ENCODE results near the gene CPNE8.
"Not testable (repeated sequence)": the region's sequence is repeated elsewhere in the genome, so short reads cannot be mapped to it uniquely, and the experiment has no call there.

The CPNE8 gene

DNA sequence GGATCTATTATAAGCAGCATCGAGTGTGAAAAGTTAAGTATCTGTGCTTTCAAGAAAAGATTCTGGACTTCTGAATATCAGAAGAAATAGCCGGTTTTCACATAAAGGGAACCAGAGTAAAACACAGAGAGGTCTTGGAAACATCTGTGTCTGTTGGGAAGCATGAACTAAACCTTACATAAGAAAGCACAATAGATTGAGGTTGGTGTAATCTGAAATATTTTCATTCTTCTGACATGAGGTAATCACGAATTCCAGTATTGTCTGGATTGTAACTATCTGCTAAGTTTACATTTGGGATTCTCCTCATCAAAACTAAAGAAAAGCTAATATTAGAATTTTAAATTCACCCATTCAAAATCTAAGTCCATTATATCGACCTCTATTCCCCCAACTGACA is 161.3 kb downstream of the CPNE8 start:
- no peaks in the 10 kb centered on the region for H3K4me1 ChIP-seq (ENCODE audit: insufficient read depth, low read length, poor library complexity, severe bottlenecking)
- no peaks in the 10 kb centered on the region for H3K9me2 ChIP-seq (replicated peaks; ENCODE audit: low read depth, low read length)
- H3K27me3 ChIP-seq (ENCODE audit: insufficient read depth, low read length, poor library complexity, severe bottlenecking): no peaks in the 10 kb centered on the region
- TF ChIP-seq, protein P1, sequence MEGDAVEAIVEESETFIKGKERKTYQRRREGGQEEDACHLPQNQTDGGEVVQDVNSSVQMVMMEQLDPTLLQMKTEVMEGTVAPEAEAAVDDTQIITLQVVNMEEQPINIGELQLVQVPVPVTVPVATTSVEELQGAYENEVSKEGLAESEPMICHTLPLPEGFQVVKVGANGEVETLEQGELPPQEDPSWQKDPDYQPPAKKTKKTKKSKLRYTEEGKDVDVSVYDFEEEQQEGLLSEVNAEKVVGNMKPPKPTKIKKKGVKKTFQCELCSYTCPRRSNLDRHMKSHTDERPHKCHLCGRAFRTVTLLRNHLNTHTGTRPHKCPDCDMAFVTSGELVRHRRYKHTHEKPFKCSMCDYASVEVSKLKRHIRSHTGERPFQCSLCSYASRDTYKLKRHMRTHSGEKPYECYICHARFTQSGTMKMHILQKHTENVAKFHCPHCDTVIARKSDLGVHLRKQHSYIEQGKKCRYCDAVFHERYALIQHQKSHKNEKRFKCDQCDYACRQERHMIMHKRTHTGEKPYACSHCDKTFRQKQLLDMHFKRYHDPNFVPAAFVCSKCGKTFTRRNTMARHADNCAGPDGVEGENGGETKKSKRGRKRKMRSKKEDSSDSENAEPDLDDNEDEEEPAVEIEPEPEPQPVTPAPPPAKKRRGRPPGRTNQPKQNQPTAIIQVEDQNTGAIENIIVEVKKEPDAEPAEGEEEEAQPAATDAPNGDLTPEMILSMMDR (conservative IDR thresholded peaks at IDR 0.05; ENCODE audit: low read length): no peak
- no peak for TF ChIP-seq EZH2phosphoT487 (IDR thresholded peaks at IDR 0.05; ENCODE audit: borderline replicate concordance)
- no peaks in the 10 kb centered on the region for H4K20me1 ChIP-seq (ENCODE audit: insufficient read depth, low read length, poor library complexity, severe bottlenecking)
- no peak overlapping the region for H3K4me3 ChIP-seq (ENCODE audit: low read length, poor library complexity, severe bottlenecking)
- no peak overlapping the region for H3K9ac ChIP-seq (ENCODE audit: low read depth, low read length, poor library complexity, severe bottlenecking)
- H3K4me2 ChIP-seq (ENCODE audit: low read depth, low read length, poor library complexity, severe bottlenecking): no peak overlapping the region
- no peaks in the 10 kb centered on the region for H3F3A ChIP-seq (ENCODE audit: low read depth)
- no peaks in the 10 kb centered on the region for H3K79me2 ChIP-seq (ENCODE audit: insufficient read depth, low read length)
- no peaks in the 10 kb centered on the region for H3K36me3 ChIP-seq (ENCODE audit: insufficient read depth, low read length)
- no peaks in the 10 kb centered on the region for H3K9me3 ChIP-seq (ENCODE audit: insufficient read depth, low read depth, low read length)
- H2AFZ ChIP-seq (ENCODE audit: low read length): no peak overlapping the region

DNA sequence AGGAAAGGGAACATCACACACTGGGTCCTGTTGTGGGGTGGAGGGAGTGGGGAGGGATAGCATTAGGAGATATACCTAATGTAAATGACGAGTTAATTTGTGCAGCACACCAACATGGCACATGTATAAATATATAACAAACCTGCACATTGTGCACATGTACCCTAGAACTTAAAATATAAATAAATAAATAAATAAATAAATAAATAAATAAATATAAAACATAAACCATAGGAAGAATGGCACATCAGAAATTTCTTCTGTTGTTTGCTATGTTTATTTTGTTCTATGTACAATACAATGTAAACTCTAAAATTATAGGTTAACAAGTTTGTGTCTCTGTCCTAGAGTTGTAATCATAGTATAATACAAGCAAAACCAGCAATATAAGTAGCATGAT is 162.9 kb downstream of the CPNE8 start:
- H3K36me3 ChIP-seq (ENCODE audit: insufficient read depth, low read length); H3K79me2 ChIP-seq (ENCODE audit: insufficient read depth, low read length); H3K4me3 ChIP-seq (ENCODE audit: low read length, poor library complexity, severe bottlenecking); H3K9me2 ChIP-seq (replicated peaks; ENCODE audit: low read depth, low read length); H3K4me2 ChIP-seq (ENCODE audit: low read depth, low read length, poor library complexity, severe bottlenecking); H3K27me3 ChIP-seq (ENCODE audit: insufficient read depth, low read length, poor library complexity, severe bottlenecking); H2AFZ ChIP-seq (ENCODE audit: low read length); H4K20me1 ChIP-seq (ENCODE audit: insufficient read depth, low read length, poor library complexity, severe bottlenecking); H3K4me1 ChIP-seq (ENCODE audit: insufficient read depth, low read length, poor library complexity, severe bottlenecking); H3K9ac ChIP-seq (ENCODE audit: low read depth, low read length, poor library complexity, severe bottlenecking); H3K9me3 ChIP-seq (ENCODE audit: insufficient read depth, low read depth, low read length); H3F3A ChIP-seq (ENCODE audit: low read depth): not testable (repeated sequence)

GRCh38 chr12:38736821-38737220 is 168.6 kb downstream of the CPNE8 start:
- no peaks in the 10 kb centered on the region for H3K79me2 ChIP-seq (ENCODE audit: insufficient read depth, low read length)
- no peak overlapping the region for H3K4me2 ChIP-seq (ENCODE audit: low read depth, low read length, poor library complexity, severe bottlenecking)
- no peak overlapping the region for H3K4me3 ChIP-seq (ENCODE audit: low read length, poor library complexity, severe bottlenecking)
- no peaks in the 10 kb centered on the region for H4K20me1 ChIP-seq (ENCODE audit: insufficient read depth, low read length, poor library complexity, severe bottlenecking)
- H3K4me1 ChIP-seq (ENCODE audit: insufficient read depth, low read length, poor library complexity, severe bottlenecking): no peaks in the 10 kb centered on the region
- no peak overlapping the region for H2AFZ ChIP-seq (ENCODE audit: low read length)
- H3F3A ChIP-seq (ENCODE audit: low read depth): no peaks in the 10 kb centered on the region
- no peaks in the 10 kb centered on the region for H3K27me3 ChIP-seq (ENCODE audit: insufficient read depth, low read length, poor library complexity, severe bottlenecking)
- TF ChIP-seq EZH2phosphoT487 (IDR thresholded peaks at IDR 0.05; ENCODE audit: borderline replicate concordance): no peak
- TF ChIP-seq, protein P1 (conservative IDR thresholded peaks at IDR 0.05; ENCODE audit: low read length): no peak
- H3K9me2 ChIP-seq (replicated peaks; ENCODE audit: low read depth, low read length): no peaks in the 10 kb centered on the region
- H3K36me3 ChIP-seq (ENCODE audit: insufficient read depth, low read length): no peaks in the 10 kb centered on the region
- no peaks in the 10 kb centered on the region for H3K9me3 ChIP-seq (ENCODE audit: insufficient read depth, low read depth, low read length)
- no peak overlapping the region for H3K9ac ChIP-seq (ENCODE audit: low read depth, low read length, poor library complexity, severe bottlenecking)

DNA sequence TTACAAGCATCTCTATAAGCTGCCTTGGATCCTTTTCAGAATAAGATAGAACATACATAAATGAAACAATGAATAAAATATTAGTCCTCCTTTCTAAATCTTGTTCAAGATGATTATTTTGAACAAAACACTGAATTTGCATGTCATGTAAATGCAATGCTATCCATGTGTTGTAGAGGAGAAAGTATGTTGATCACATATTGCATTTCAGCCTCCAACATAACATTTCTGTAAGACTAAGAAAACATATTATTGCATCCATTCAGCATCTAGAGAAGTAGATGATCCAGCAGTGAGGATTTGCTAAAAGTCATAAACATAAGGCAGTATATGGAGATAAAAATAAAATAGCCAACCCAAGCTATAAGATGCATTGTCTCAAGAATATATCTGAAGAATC is 172.6 kb downstream of the CPNE8 start:
- H3F3A ChIP-seq (ENCODE audit: low read depth): no peaks in the 10 kb centered on the region
- no peak overlapping the region for H3K4me2 ChIP-seq (ENCODE audit: low read depth, low read length, poor library complexity, severe bottlenecking)
- no peaks in the 10 kb centered on the region for H3K4me1 ChIP-seq (ENCODE audit: insufficient read depth, low read length, poor library complexity, severe bottlenecking)
- no peaks in the 10 kb centered on the region for H3K27me3 ChIP-seq (ENCODE audit: insufficient read depth, low read length, poor library complexity, severe bottlenecking)
- no peaks in the 10 kb centered on the region for H3K79me2 ChIP-seq (ENCODE audit: insufficient read depth, low read length)
- H3K9ac ChIP-seq (ENCODE audit: low read depth, low read length, poor library complexity, severe bottlenecking): no peak overlapping the region
- H3K9me3 ChIP-seq (ENCODE audit: insufficient read depth, low read depth, low read length): no peaks in the 10 kb centered on the region
- no peaks in the 10 kb centered on the region for H3K36me3 ChIP-seq (ENCODE audit: insufficient read depth, low read length)
- TF ChIP-seq, protein P1 (conservative IDR thresholded peaks at IDR 0.05; ENCODE audit: low read length): no peak
- TF ChIP-seq EZH2phosphoT487 (IDR thresholded peaks at IDR 0.05; ENCODE audit: borderline replicate concordance): no peak
- no peaks in the 10 kb centered on the region for H3K9me2 ChIP-seq (replicated peaks; ENCODE audit: low read depth, low read length)
- no peak overlapping the region for H3K4me3 ChIP-seq (ENCODE audit: low read length, poor library complexity, severe bottlenecking)
- H4K20me1 ChIP-seq (ENCODE audit: insufficient read depth, low read length, poor library complexity, severe bottlenecking): no peaks in the 10 kb centered on the region
- H2AFZ ChIP-seq (ENCODE audit: low read length): no peak overlapping the region

Data from Loucy (cell line).